H9 (cell line): ENCODE measurements around the gene GYG1. TPM values are rescaled to one million over a fixed set of nuclear protein-coding genes. Genes with fewer than 3 reads are reported as not detected.

Experiments used
- DNase-seq: peaks from one replicate; pipeline ENCODE4 v3.0.0-alpha.2; 2017
- H2AFZ ChIP-seq: one replicate; pipeline ENCODE4 v1.6.1; 2013; ENCODE audit warnings: mild to moderate bottlenecking, low read length, control low read depth, moderate library complexity
- H2AK5ac ChIP-seq: 2 replicates; pipeline ENCODE4 v1.6.1; 2013; ENCODE audit warnings: low read length, control low read depth, mixed read lengths; ENCODE audit not compliant: insufficient read length
- H2BK120ac ChIP-seq: one replicate; pipeline ENCODE4 v1.6.1; 2013; ENCODE audit warnings: low read depth, mild to moderate bottlenecking, low read length, control low read depth, inconsistent platforms; ENCODE audit not compliant: poor library complexity, severe bottlenecking
- H2BK12ac ChIP-seq: 2 replicates; pipeline ENCODE4 v1.6.1; 2013; ENCODE audit warnings: low read length, control low read depth, mixed read lengths, low read depth; ENCODE audit not compliant: insufficient read length
- H2BK15ac ChIP-seq: 2 replicates; pipeline ENCODE4 v1.6.1; 2013; ENCODE audit warnings: low read depth, low read length, control low read depth
- H2BK20ac ChIP-seq: one replicate; pipeline ENCODE4 v1.6.1; 2013; ENCODE audit warnings: low read depth, mild to moderate bottlenecking, low read length, control low read depth, inconsistent platforms; ENCODE audit not compliant: poor library complexity, severe bottlenecking
- H2BK5ac ChIP-seq: 2 replicates; pipeline ENCODE4 v1.6.1; 2013; ENCODE audit warnings: low read length, control low read depth, mixed read lengths; ENCODE audit not compliant: insufficient read length
- H3K14ac ChIP-seq: 2 replicates; pipeline ENCODE4 v1.6.1; 2013; ENCODE audit warnings: low read length, control low read depth; ENCODE audit not compliant: insufficient read depth
- H3K18ac ChIP-seq: 2 replicates; pipeline ENCODE4 v1.6.1; 2013; ENCODE audit warnings: low read depth, mild to moderate bottlenecking, mixed read lengths, low read length, control low read depth; ENCODE audit not compliant: insufficient read length
- H3K23ac ChIP-seq: 2 replicates; pipeline ENCODE4 v1.6.1; 2013; ENCODE audit warnings: low read length, control low read depth, mixed read lengths, low read depth; ENCODE audit not compliant: insufficient read length
- H3K23me2 ChIP-seq: 2 replicates; pipeline ENCODE4 v1.6.1; 2013; ENCODE audit warnings: low read depth, mild to moderate bottlenecking, mixed read lengths, low read length, control low read depth; ENCODE audit not compliant: insufficient read length, poor library complexity, severe bottlenecking
- H3K27ac ChIP-seq: 2 replicates; pipeline ENCODE4 v1.5.1; 2013; ENCODE audit warnings: low read length, control low read depth, mixed read lengths, low read depth; ENCODE audit not compliant: insufficient read length
- H3K27me3 ChIP-seq: 2 replicates; pipeline ENCODE4 v1.6.1; 2013; ENCODE audit warnings: low read length, control low read depth, inconsistent platforms; ENCODE audit not compliant: insufficient read depth
- H3K4ac ChIP-seq: 2 replicates; pipeline ENCODE4 v1.6.1; 2013; ENCODE audit warnings: low read depth, mild to moderate bottlenecking, control low read depth, inconsistent platforms, low read length, moderate library complexity
- H3K4me1 ChIP-seq: 2 replicates; pipeline ENCODE4 v1.6.1; 2013; ENCODE audit warnings: low read length, control low read depth, inconsistent platforms; ENCODE audit not compliant: insufficient read depth
- H3K4me2 ChIP-seq: 2 replicates; pipeline ENCODE4 v1.6.1; 2013; ENCODE audit warnings: low read length, control low read depth, mixed read lengths; ENCODE audit not compliant: insufficient read length, insufficient read depth
- H3K56ac ChIP-seq: 2 replicates; pipeline ENCODE4 v1.6.1; 2013; ENCODE audit warnings: low read depth, mild to moderate bottlenecking, mixed read lengths, low read length, control low read depth; ENCODE audit not compliant: insufficient read length
- H3K79me1 ChIP-seq: 2 replicates; pipeline ENCODE4 v1.6.1; 2013; ENCODE audit warnings: low read depth, mild to moderate bottlenecking, moderate library complexity, low read length, control low read depth, inconsistent platforms; ENCODE audit not compliant: insufficient read depth, poor library complexity, severe bottlenecking
- H3K79me2 ChIP-seq: 2 replicates; pipeline ENCODE4 v1.6.1; 2013; ENCODE audit warnings: low read length, control low read depth, inconsistent platforms; ENCODE audit not compliant: insufficient read depth
- H3K9ac ChIP-seq: 2 replicates; pipeline ENCODE4 v1.6.1; 2013; ENCODE audit warnings: low read length, control low read depth, mixed read lengths; ENCODE audit not compliant: insufficient read length; ENCODE audit errors: extremely low read depth
- H3K9me3 ChIP-seq: one replicate; pipeline ENCODE4 v1.6.1; 2013; ENCODE audit warnings: low read depth, low read length, inconsistent platforms; ENCODE audit not compliant: control insufficient read depth
- H3T11ph ChIP-seq: one replicate; pipeline ENCODE4 v1.6.1; 2013; ENCODE audit warnings: mild to moderate bottlenecking, low read length, control low read depth, inconsistent platforms
- H4K20me1 ChIP-seq: one replicate; pipeline ENCODE4 v1.6.1; 2013; ENCODE audit not compliant: control insufficient read depth, insufficient read length, insufficient read depth
- H4K5ac ChIP-seq: 2 replicates; pipeline ENCODE4 v1.6.1; 2013; ENCODE audit warnings: low read depth, mild to moderate bottlenecking, mixed read lengths, low read length, control low read depth; ENCODE audit not compliant: insufficient read length
- H4K8ac ChIP-seq: replicated peaks from 2 replicates; pipeline ENCODE4 v1.6.1; 2013; ENCODE audit warnings: low read length, control low read depth, mixed read lengths, low read depth; ENCODE audit not compliant: insufficient read length
- H4K91ac ChIP-seq: 2 replicates; pipeline ENCODE4 v1.6.1; 2013; ENCODE audit warnings: low read depth, mild to moderate bottlenecking, moderate library complexity, mixed read lengths, low read length, control low read depth; ENCODE audit not compliant: insufficient read length
- H3K27ac Mint-ChIP-seq, 3 experiments: 2 replicates in 2 of 3; 3 replicates in 1 of 3; pipeline ENCODE4 v1.8.0; 2020 to 2021; ENCODE audit warnings: mixed read lengths in 3 of 3, mild to moderate bottlenecking in 1 of 3, moderate library complexity in 1 of 3
- H3K27me3 Mint-ChIP-seq: 2 replicates; pipeline ENCODE4 v1.8.0; 2021; ENCODE audit warnings: low read depth, mild to moderate bottlenecking, moderate library complexity, mixed read lengths
- H3K36me3 Mint-ChIP-seq, 3 experiments: 2 replicates in 2 of 3; 3 replicates in 1 of 3; pipeline ENCODE4 v1.8.0; 2020 to 2021; ENCODE audit warnings: low read depth in 3 of 3, mixed read lengths in 3 of 3; ENCODE audit not compliant: insufficient read depth in 1 of 3
- H3K4me1 Mint-ChIP-seq, 2 experiments: 2 replicates each; pipeline ENCODE4 v1.8.0; 2020; ENCODE audit warnings: mixed read lengths in 2 of 2
- H3K4me3 Mint-ChIP-seq, 2 experiments: 2 replicates in 1 of 2; 3 replicates in 1 of 2; pipeline ENCODE4 v1.8.0; 2020 to 2021; ENCODE audit warnings: mild to moderate bottlenecking in 2 of 2, mixed read lengths in 2 of 2, moderate library complexity in 1 of 2
- H3K9me3 Mint-ChIP-seq, 2 experiments: 2 replicates in 1 of 2; 3 replicates in 1 of 2; pipeline ENCODE4 v1.8.0; 2020; ENCODE audit warnings: mild to moderate bottlenecking in 2 of 2, mixed read lengths in 2 of 2, moderate library complexity in 1 of 2
- CTCF ChIP-seq: fragments of 200-600 bp; sonication (generic); conservative IDR thresholded peaks from 3 replicates; pipeline ENCODE4 v1.8.0; 2021; ENCODE audit warnings: antibody characterized with exemption, mild to moderate bottlenecking
- WGBS: extraction: QIAGEN DNeasy Blood & Tissue Kit; methylation state at CpG from one replicate; pipeline ENCODE4 v1.1.7; 2013; ENCODE audit warnings: missing lambda C conversion rate, low lambda C conversion rate, mixed read lengths; ENCODE audit not compliant: insufficient read length; ENCODE audit errors: extremely low coverage; 5-methylcytosine and 5-hydroxymethylcytosine counted together
- total RNA-seq: library from RNA; stranded (reverse); gene quantifications from 2 replicates; pipeline ENCODE4 v1.2.1, GENCODE V29; 2021

Gene GYG1
- total RNA-seq, 1 experiment from 2014 or later = 31.5 TPM

GRCh38 chr3:149016242-149016641, 24.9 kb downstream of the GYG1 start:
- no peaks in the 10 kb centered on the region for H3K9me3 ChIP-seq
- H4K5ac ChIP-seq = no peak overlapping the region
- no peak for TF ChIP-seq CTCF
- H3K18ac ChIP-seq = no peak overlapping the region
- no peak for DNase-seq
- H4K20me1 ChIP-seq = no peaks in the 10 kb centered on the region
- no peak overlapping the region for H4K91ac ChIP-seq
- no peak overlapping the region for H3K4ac ChIP-seq
- no peak overlapping the region for H2AFZ ChIP-seq
- H3K27me3 ChIP-seq = no peaks in the 10 kb centered on the region
- Mint-ChIP-seq H3K36me3 (peaks cover 8 to 22% (median 20%) of the 10 kb centered on the region in 3 experiments; a peak in 6 of 7 replicates), H3K4me3 (no peak overlapping the region), H3K9me3 (no peaks in the 10 kb centered on the region), H3K4me1 (peaks cover 32% of the 10 kb centered on the region in 2 experiments), H3K27ac (no peak overlapping the region; a peak in 1 of 7 replicates), H3K27me3 (no peaks in the 10 kb centered on the region)
- H4K8ac ChIP-seq = no peak overlapping the region
- H2BK12ac ChIP-seq = no peak overlapping the region
- H3T11ph ChIP-seq = no peak overlapping the region
- H2BK15ac ChIP-seq = no peak overlapping the region
- WGBS = no CpG with 5 or more reads among the region's 2 CpGs
- H2BK5ac ChIP-seq = no peak overlapping the region
- H3K4me1 ChIP-seq = peaks cover 17% of the 10 kb centered on the region; the same call in 1 of the 2 replicates
- H3K79me1 ChIP-seq = no peaks in the 10 kb centered on the region
- no peak overlapping the region for H2BK120ac ChIP-seq
- H3K23me2 ChIP-seq = no peaks in the 10 kb centered on the region
- no peak overlapping the region for H3K56ac ChIP-seq
- no peak overlapping the region for H3K23ac ChIP-seq
- no peak overlapping the region for H2BK20ac ChIP-seq
- no peaks in the 10 kb centered on the region for H3K79me2 ChIP-seq
- H2AK5ac ChIP-seq = no peak overlapping the region
- H3K4me2 ChIP-seq = no peak overlapping the region
- H3K27ac ChIP-seq = no peak overlapping the region
- no peak overlapping the region for H3K14ac ChIP-seq
- H3K9ac ChIP-seq = no peak overlapping the region
